ENCODE results near the gene FGFRL1.

FGFRL1 gene

GRCh38 chr4:1075225-1075624 lies 63.8 kb downstream of the FGFRL1 start:
- peaks cover 4% of the 10 kb centered on the region for H3K9me3 ChIP-seq (ENCODE audit: low read length)
- no peak overlapping the region for H3K9ac ChIP-seq (ENCODE audit: low read length)
- no peaks in the 10 kb centered on the region for H3K36me3 ChIP-seq (ENCODE audit: insufficient read depth, low read length)
- no peak overlapping the region for H3K27ac ChIP-seq (ENCODE audit: low read depth, low read length)
- H3K4me1 ChIP-seq (ENCODE audit: insufficient read depth, low read length): no peaks in the 10 kb centered on the region
- H3K4me3 ChIP-seq (ENCODE audit: low read depth in 1 of 2, low read length in 2 of 2): no peak overlapping the region
- no peaks in the 10 kb centered on the region for H3K27me3 ChIP-seq (ENCODE audit: control insufficient read depth in 1 of 2, insufficient read depth in 2 of 2, low read length in 2 of 2)

- H3K27me3 ChIP-seq (ENCODE audit: control insufficient read depth in 1 of 2, insufficient read depth in 2 of 2, low read length in 2 of 2): peaks cover 0 to 7% of the 10 kb centered on the region in 2 donors
- peaks cover 4% of the 10 kb centered on the region for H3K9me3 ChIP-seq (ENCODE audit: low read length)
- no peaks in the 10 kb centered on the region for H3K36me3 ChIP-seq (ENCODE audit: insufficient read depth, low read length)
- no peak overlapping the region for H3K9ac ChIP-seq (ENCODE audit: low read length)
- H3K4me3 ChIP-seq (ENCODE audit: low read depth in 1 of 2, low read length in 2 of 2): no peak overlapping the region
- H3K27ac ChIP-seq (ENCODE audit: low read depth, low read length): no peak overlapping the region
- H3K4me1 ChIP-seq (ENCODE audit: insufficient read depth, low read length): no peaks in the 10 kb centered on the region
Observed at GRCh38 chr4:1075809-1076699, 64.6 kb downstream of the FGFRL1 start.

Data from muscle layer of colon (tissue), 2 donors.